Common myeloid progenitor, CD34-positive (primary cell): ENCODE results near the gene CCDC12.

ENCODE experiments used
- CTCF ChIA-PET: fragments of 350-600 bp; sonication (Branson Sonifier 250); formaldehyde crosslinking; loops from one replicate; lab custom pipeline; 2021; ENCODE audit warnings: antibody characterized with exemption; lab: Charles Lee
- POLR2A ChIA-PET: fragments of 350-600 bp; sonication (Branson Sonifier 250); formaldehyde crosslinking; loops from one replicate; lab custom pipeline; 2021; ENCODE audit warnings: antibody characterized with exemption; lab: Charles Lee
- DNase-seq, 3 donors: peaks; one replicate each; pipeline versions ENCODE4 v3.0.0 to v3.0.0-alpha.2; 2013
- H3K27ac ChIP-seq, 2 experiments: 1 replicate in 1 of 2; 2 replicates in 1 of 2; pipeline ENCODE4 v1.7.0; 2013; ENCODE audit warnings: inconsistent platforms in 2 of 2, low read length in 2 of 2, mild to moderate bottlenecking in 2 of 2, low read depth in 1 of 2, moderate library complexity in 1 of 2; ENCODE audit not compliant: severe bottlenecking in 2 of 2, insufficient read depth in 1 of 2, poor library complexity in 1 of 2
- H3K27me3 ChIP-seq, 5 experiments: replicated peaks in 2 of 5; 1 replicate in 3 of 5; 2 replicates in 2 of 5; pipeline versions ENCODE4 v1.6.1 to v1.7.0; 2013; ENCODE audit warnings: low read length in 4 of 5, mild to moderate bottlenecking in 2 of 5, moderate library complexity in 2 of 5, inconsistent platforms in 1 of 5; ENCODE audit not compliant: insufficient read depth in 5 of 5, control insufficient read depth in 4 of 5
- H3K36me3 ChIP-seq, 4 experiments: 1 replicate in 2 of 4; 2 replicates in 2 of 4; pipeline versions ENCODE4 v1.6.1 to v1.7.0; 2013; ENCODE audit warnings: low read length in 3 of 4, control low read depth in 1 of 4, mild to moderate bottlenecking in 1 of 4; ENCODE audit not compliant: control insufficient read depth in 4 of 4, insufficient read depth in 4 of 4
- H3K4me1 ChIP-seq, 4 experiments: 1 replicate in 3 of 4; 2 replicates in 1 of 4; pipeline versions ENCODE4 v1.6.1 to v1.7.1; 2013; ENCODE audit warnings: low read length in 3 of 4, mild to moderate bottlenecking in 3 of 4, control low read depth in 1 of 4, inconsistent platforms in 1 of 4, moderate library complexity in 1 of 4; ENCODE audit not compliant: control insufficient read depth in 4 of 4, insufficient read depth in 4 of 4; ENCODE audit errors: control extremely low read depth in 1 of 4
- H3K4me3 ChIP-seq, 7 experiments: 1 replicate in 4 of 7; 2 replicates in 3 of 7; pipeline versions ENCODE4 v1.5.1 to v1.7.0; 2013; ENCODE audit warnings: mild to moderate bottlenecking in 7 of 7, low read length in 6 of 7, moderate library complexity in 6 of 7, inconsistent platforms in 2 of 7, low read depth in 2 of 7, control low read depth in 1 of 7; ENCODE audit not compliant: insufficient read depth in 4 of 7, control insufficient read depth in 1 of 7; ENCODE audit errors: extremely low read depth in 1 of 7
- H3K9me3 ChIP-seq, 5 experiments: 1 replicate in 4 of 5; 2 replicates in 1 of 5; pipeline versions ENCODE4 v1.6.1 to v1.7.1; 2013; ENCODE audit warnings: low read length in 4 of 5, mild to moderate bottlenecking in 2 of 5, inconsistent platforms in 1 of 5, low read depth in 1 of 5, moderate library complexity in 1 of 5; ENCODE audit not compliant: control insufficient read depth in 4 of 5, insufficient read depth in 2 of 5; ENCODE audit errors: control extremely low read depth in 1 of 5
- WGBS: methylation state at CpG from one replicate; pipeline ENCODE4 v1.1.5; 2013; ENCODE audit not compliant: insufficient coverage; 5-methylcytosine and 5-hydroxymethylcytosine counted together

The CCDC12 gene

DNA sequence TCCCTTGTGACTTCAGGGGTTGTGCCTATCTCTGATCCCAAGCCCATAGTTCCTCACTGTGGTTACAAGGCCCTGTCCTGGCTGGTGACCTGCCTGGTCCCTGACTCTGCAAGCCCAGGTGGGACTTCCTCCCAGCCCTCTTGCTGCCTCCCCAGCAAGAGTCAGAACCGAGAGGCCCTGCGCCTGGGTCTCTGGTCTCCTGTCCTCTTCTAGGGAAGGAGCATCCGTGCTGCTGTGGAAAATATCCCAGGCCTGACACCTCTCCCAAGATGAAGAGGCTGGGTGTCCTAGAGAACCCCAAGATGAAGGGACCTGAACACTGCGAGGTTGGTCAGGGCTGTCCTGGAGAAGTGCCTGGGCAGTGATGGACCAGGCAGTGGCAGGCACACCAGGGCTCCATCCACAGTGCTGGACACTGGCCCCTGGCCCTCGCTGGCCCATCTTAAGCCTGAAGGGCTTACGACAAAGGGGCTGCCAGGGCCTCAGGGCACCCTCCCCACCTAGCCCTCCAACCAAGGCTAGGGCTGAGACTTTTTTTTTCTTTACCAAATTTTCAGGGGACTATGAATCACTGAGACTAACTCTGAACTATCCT lies 66.3 kb downstream of the CCDC12 start:
- H3K4me1 ChIP-seq, result peaks cover 0 to 10% (median 3%) of the 10 kb centered on the region in 4 experiments
- 91% methylated on average over 5 of the region's 6 CpGs for WGBS
- no peaks in the 10 kb centered on the region for H3K9me3 ChIP-seq
- no peak overlapping the region for H3K4me3 ChIP-seq
- no peak for DNase-seq
- no peaks in the 10 kb centered on the region for H3K27me3 ChIP-seq
- ChIA-PET POLR2A (interaction anchor here (0.5 kb wide), 1 partner anchor 376 kb away, joined by 3 read pairs; no protein-coding TSS in a partner anchor), CTCF (interaction anchor here (0.7 to 2.5 kb wide), 19 partner anchors 10 to 214 kb away, joined by 3 to 16 read pairs (median 4); no protein-coding TSS in a partner anchor)
- peaks cover 0 to 2% (median 0%) of the 10 kb centered on the region in 4 experiments for H3K36me3 ChIP-seq
- H3K27ac ChIP-seq, result no peak overlapping the region

DNA sequence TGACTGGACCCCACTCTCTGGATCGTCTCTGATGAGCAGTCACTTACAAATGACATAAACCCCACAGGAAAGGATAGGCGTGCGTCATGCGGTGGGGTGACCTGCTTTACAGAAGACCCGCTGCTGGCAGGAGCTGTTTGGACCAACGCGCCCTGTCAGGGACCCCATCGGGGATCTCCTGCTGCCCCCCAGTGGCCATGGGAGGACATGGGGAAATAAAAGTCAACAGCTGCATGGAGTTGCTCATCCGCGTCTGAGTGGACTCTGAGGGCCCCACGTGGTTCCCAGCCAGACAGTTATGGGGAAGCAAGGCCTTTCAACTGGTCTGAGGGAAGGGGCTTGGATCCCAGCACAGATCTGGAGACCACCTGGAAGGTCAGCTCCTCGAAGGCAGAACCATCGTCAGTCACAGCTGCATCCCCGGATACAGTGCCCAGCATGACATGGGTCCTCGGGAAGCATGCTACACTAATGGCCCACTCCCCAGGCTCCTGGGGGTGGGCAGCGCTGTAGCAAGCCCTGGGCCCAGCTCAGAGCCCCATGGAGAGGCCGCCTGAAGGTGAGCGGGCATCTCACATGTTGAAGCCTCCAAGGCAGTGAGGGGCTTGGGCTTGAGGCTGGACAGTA lies 66.9 kb downstream of the CCDC12 start:
- POLR2A ChIA-PET, result interaction anchor here (0.5 kb wide), 1 partner anchor 375 kb away, joined by 3 read pairs; no protein-coding TSS in a partner anchor
- Histone ChIP-seq H3K27ac (no peak overlapping the region), H3K4me1 (peaks cover 0 to 10% (median 3%) of the 10 kb centered on the region in 4 experiments), H3K27me3 (no peaks in the 10 kb centered on the region), H3K9me3 (no peaks in the 10 kb centered on the region), H3K4me3 (peak overlapping the region in 1 of 7 experiments; percentile 14), H3K36me3 (no peaks in the 10 kb centered on the region)
- peak; percentile 80 to 90 (median 88) for DNase-seq
- CTCF ChIA-PET, result interaction anchor here (0.7 to 2.5 kb wide), 27 partner anchors 10 to 348 kb away, joined by 3 to 16 read pairs (median 4); no protein-coding TSS in a partner anchor
- 30% methylated on average over 14 of the region's 18 CpGs for WGBS

DNA sequence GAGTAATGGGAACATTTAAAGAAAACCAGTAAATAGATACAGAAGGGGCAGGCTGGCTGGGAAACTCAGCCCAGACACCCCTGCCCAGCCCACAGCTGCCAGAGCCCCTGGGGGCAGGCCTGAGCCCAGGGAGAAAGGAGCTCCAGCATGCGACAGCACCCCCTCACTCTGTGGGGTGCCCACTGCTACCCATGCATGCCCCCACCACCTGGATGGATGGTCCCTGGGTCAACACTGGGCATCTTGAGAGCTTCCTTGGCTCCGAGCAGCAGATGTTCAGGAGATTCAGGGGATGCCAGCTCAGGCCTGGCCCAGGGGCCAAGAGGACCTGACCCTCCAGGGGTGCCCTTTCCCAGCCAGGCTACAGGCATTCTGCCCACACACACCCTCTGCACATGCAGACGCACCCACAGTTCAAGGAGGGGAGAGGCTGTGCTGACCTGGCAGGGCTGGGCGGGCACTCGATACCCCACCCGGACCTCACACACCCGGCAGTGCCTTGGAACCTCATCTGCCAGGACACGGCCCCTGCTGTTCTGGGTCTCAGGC lies 67.5 kb downstream of the CCDC12 start:
- Histone ChIP-seq H3K4me1 (peaks cover 0 to 9% (median 3%) of the 10 kb centered on the region in 4 experiments), H3K27me3 (no peaks in the 10 kb centered on the region), H3K4me3 (no peak overlapping the region), H3K9me3 (no peaks in the 10 kb centered on the region), H3K36me3 (no peaks in the 10 kb centered on the region), H3K27ac (no peak overlapping the region)
- WGBS, result 72% methylated on average over 5 of the region's 8 CpGs
- ChIA-PET CTCF (interaction anchor here (0.7 to 2.5 kb wide), 24 partner anchors 11 to 348 kb away, joined by 3 to 16 read pairs (median 4); no protein-coding TSS in a partner anchor), POLR2A (no interaction called here)
- DNase-seq, result no peak

GRCh38 chr3:46908294-46908985 lies 68.1 kb downstream of the CCDC12 start:
- Histone ChIP-seq H3K9me3 (no peaks in the 10 kb centered on the region), H3K4me1 (peaks cover 0 to 11% (median 6%) of the 10 kb centered on the region in 4 experiments), H3K27me3 (no peaks in the 10 kb centered on the region), H3K4me3 (no peak overlapping the region), H3K36me3 (no peaks in the 10 kb centered on the region), H3K27ac (no peak overlapping the region)
- ChIA-PET CTCF (interaction anchor here (0.6 to 2.5 kb wide), 16 partner anchors 12 to 347 kb away, joined by 3 to 16 read pairs (median 4); no protein-coding TSS in a partner anchor), POLR2A (no interaction called here)
- WGBS, result 93% methylated on average over 18 of the region's 24 CpGs
- no peak for DNase-seq

GRCh38 chr3:46907960-46908293 lies 68.6 kb downstream of the CCDC12 start:
- no peak overlapping the region for H3K27ac ChIP-seq
- H3K4me1 ChIP-seq, result peaks cover 0 to 11% (median 7%) of the 10 kb centered on the region in 4 experiments
- POLR2A ChIA-PET, result no interaction called here
- no peak for DNase-seq
- H3K9me3 ChIP-seq, result no peaks in the 10 kb centered on the region
- no peak overlapping the region for H3K4me3 ChIP-seq
- H3K36me3 ChIP-seq, result no peaks in the 10 kb centered on the region
- no CpG with 5 or more reads among the region's 1 CpG for WGBS
- CTCF ChIA-PET, result interaction anchor here (0.6 to 2.5 kb wide), 4 partner anchors 12 to 192 kb away, joined by 3 to 16 read pairs (median 12); no protein-coding TSS in a partner anchor
- no peaks in the 10 kb centered on the region for H3K27me3 ChIP-seq

- H3K4me3 ChIP-seq, result no peak overlapping the region
- H3K36me3 ChIP-seq, result no peaks in the 10 kb centered on the region
- peaks cover 0 to 11% (median 7%) of the 10 kb centered on the region in 4 experiments for H3K4me1 ChIP-seq
- ChIA-PET POLR2A (no interaction called here), CTCF (interaction anchor here (0.6 to 1.2 kb wide), 3 partner anchors 11 to 705 kb away, joined by 3 to 6 read pairs (median 4); no protein-coding TSS in a partner anchor)
- DNase-seq, result no peak
- H3K27ac ChIP-seq, result no peak overlapping the region
- WGBS, result 40% methylated on average over 1 of the region's 12 CpGs
- H3K9me3 ChIP-seq, result no peaks in the 10 kb centered on the region
- H3K27me3 ChIP-seq, result no peaks in the 10 kb centered on the region
Observed at GRCh38 chr3:46907271-46907670, 69.3 kb downstream of the CCDC12 start.
